ENCODE measurements around the gene OSBPL10.

OSBPL10 gene

GRCh38 chr3:31906182-31906581 lies 74.9 kb downstream of the OSBPL10 start:
- H3K4me3 ChIP-seq (replicated peaks; ENCODE audit: low read depth, low read length) = no peak overlapping the region
- TF ChIP-seq CTCF (IDR thresholded peaks at IDR 0.05; ENCODE audit: low read length, missing control alignments) = no peak
- no peak for DNase-seq (ENCODE audit: low read depth)

- no peak overlapping the region for H3K4me3 ChIP-seq (replicated peaks; ENCODE audit: low read depth, low read length)
- DNase-seq (ENCODE audit: low read depth) = no peak
These were observed 77.2 kb downstream of the OSBPL10 start for GRCh38 chr3:31903686-31904431.

GRCh38 chr3:31900583-31900982 lies 80.5 kb downstream of the OSBPL10 start:
- no peak for DNase-seq (ENCODE audit: low read depth)
- no peak overlapping the region for H3K4me3 ChIP-seq (replicated peaks; ENCODE audit: low read depth, low read length)
- no peak for TF ChIP-seq CTCF (IDR thresholded peaks at IDR 0.05; ENCODE audit: low read length, missing control alignments)

More at GRCh38 chr3:31903686-31904431, 77.2 kb downstream of the OSBPL10 start:
- TF ChIP-seq CTCF (IDR thresholded peaks at IDR 0.05; ENCODE audit: low read length, missing control alignments) = no peak

GRCh38 chr3:31896648-31897433 lies 84.2 kb downstream of the OSBPL10 start:
- H3K4me3 ChIP-seq (replicated peaks; ENCODE audit: low read depth, low read length) = no peak overlapping the region
- no peak for DNase-seq (ENCODE audit: low read depth)
- TF ChIP-seq CTCF (IDR thresholded peaks at IDR 0.05; ENCODE audit: low read length, missing control alignments) = no peak

GRCh38 chr3:31896026-31896425 lies 85.0 kb downstream of the OSBPL10 start:
- no peak overlapping the region for H3K4me3 ChIP-seq (replicated peaks; ENCODE audit: low read depth, low read length)
- TF ChIP-seq CTCF (IDR thresholded peaks at IDR 0.05; ENCODE audit: low read length, missing control alignments) = no peak
- no peak for DNase-seq (ENCODE audit: low read depth)

GRCh38 chr3:31895471-31895870 lies 85.6 kb downstream of the OSBPL10 start:
- no peak for TF ChIP-seq CTCF (IDR thresholded peaks at IDR 0.05; ENCODE audit: low read length, missing control alignments)
- no peak for DNase-seq (ENCODE audit: low read depth)
- H3K4me3 ChIP-seq (replicated peaks; ENCODE audit: low read depth, low read length) = no peak overlapping the region
